ENCODE measurements around the gene IQGAP1. TPM values are rescaled to one million over a fixed set of nuclear protein-coding genes. Genes with fewer than 3 reads are reported as not detected.

Gene IQGAP1
- total and polyA plus RNA-seq, 2 of the 13 experiments (the other 11 are each of a cell fraction or from before 2014, with no cell fraction given): 29.5 to 37.9 TPM

- Histone ChIP-seq H3K4me1 (ENCODE audit: insufficient read depth, low read length) (no peaks in the 10 kb centered on the region), H3K27me3 (ENCODE audit: control insufficient read depth in 1 of 2, insufficient read depth in 2 of 2, low read length in 2 of 2) (no peaks in the 10 kb centered on the region), H3K4me3 (replicated peaks in 1 of 3; ENCODE audit: insufficient read depth in 1 of 3, low read depth in 2 of 3, low read length in 3 of 3) (no peak overlapping the region), H3K4me2 (ENCODE audit: low read depth, low read length) (no peak overlapping the region), H3K79me2 (ENCODE audit: insufficient read depth, low read length) (no peaks in the 10 kb centered on the region), H3K36me3 (replicated peaks in 1 of 2; ENCODE audit: control insufficient read depth in 1 of 2, insufficient read depth in 2 of 2, low read length in 2 of 2) (no peaks in the 10 kb centered on the region), H2AFZ (ENCODE audit: low read length) (no peak overlapping the region), H3K9me3 (ENCODE audit: low read length) (peaks cover 7% of the 10 kb centered on the region; the same call in 1 of the 2 replicates), H4K20me1 (ENCODE audit: insufficient read depth, low read length) (no peaks in the 10 kb centered on the region), H3K27ac (ENCODE audit: extremely low read length, insufficient read depth, low read length) (no peak overlapping the region), H3K9ac (ENCODE audit: insufficient read depth, low read depth, low read length) (no peak overlapping the region)
- no TSS peak for BruUV-seq (replicated peaks)
- no peak for TF ChIP-seq EEA1 (CRISPR knock-in tag; IDR thresholded peaks at IDR 0.05; ENCODE audit: borderline replicate concordance)
- no peak for TF ChIP-seq IKZF4 (CRISPR knock-in tag; IDR thresholded peaks at IDR 0.05; ENCODE audit: borderline replicate concordance, low read depth, not compliant biosample characterization)
- no peak for TF ChIP-seq SATB2 (CRISPR knock-in tag; IDR thresholded peaks at IDR 0.05)
- TF ChIP-seq ZNF660 (CRISPR knock-in tag; IDR thresholded peaks at IDR 0.05; ENCODE audit: borderline replicate concordance, low read depth): no peak
- no peak for TF ChIP-seq ZNF629 (CRISPR knock-in tag; conservative IDR thresholded peaks at IDR 0.05)
- TF ChIP-seq SMARCE1 (IDR thresholded peaks at IDR 0.05; ENCODE audit: borderline replicate concordance): no peak
- no peak for TF ChIP-seq CHD2 (IDR thresholded peaks at IDR 0.05; ENCODE audit: low read depth, low read length)
- no peak for TF ChIP-seq ZNF282 (IDR thresholded peaks at IDR 0.05; ENCODE audit: partially characterized antibody)
- no peak for TF ChIP-seq ARNT (IDR thresholded peaks at IDR 0.05)
- TF ChIP-seq ZBTB7B (CRISPR knock-in tag; IDR thresholded peaks at IDR 0.05): no peak
- TF ChIP-seq, protein P1, sequence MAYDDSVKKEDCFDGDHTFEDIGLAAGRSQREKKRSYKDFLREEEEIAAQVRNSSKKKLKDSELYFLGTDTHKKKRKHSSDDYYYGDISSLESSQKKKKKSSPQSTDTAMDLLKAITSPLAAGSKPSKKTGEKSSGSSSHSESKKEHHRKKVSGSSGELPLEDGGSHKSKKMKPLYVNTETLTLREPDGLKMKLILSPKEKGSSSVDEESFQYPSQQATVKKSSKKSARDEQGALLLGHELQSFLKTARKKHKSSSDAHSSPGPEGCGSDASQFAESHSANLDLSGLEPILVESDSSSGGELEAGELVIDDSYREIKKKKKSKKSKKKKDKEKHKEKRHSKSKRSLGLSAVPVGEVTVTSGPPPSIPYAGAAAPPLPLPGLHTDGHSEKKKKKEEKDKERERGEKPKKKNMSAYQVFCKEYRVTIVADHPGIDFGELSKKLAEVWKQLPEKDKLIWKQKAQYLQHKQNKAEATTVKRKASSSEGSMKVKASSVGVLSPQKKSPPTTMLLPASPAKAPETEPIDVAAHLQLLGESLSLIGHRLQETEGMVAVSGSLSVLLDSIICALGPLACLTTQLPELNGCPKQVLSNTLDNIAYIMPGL (CRISPR knock-in tag; IDR thresholded peaks at IDR 0.05; ENCODE audit: borderline replicate concordance in 1 of 2, low read depth in 1 of 2): no peak
- intact Hi-C loops (cut with micrococcal nuclease; ENCODE audit: unreplicated experiment) (no loop called here), in situ Hi-C loops (cut with HindIII; ENCODE audit: extremely low pct_ligation_motif_present, low pct_unique_long_range_greater_than_20kb) (no loop called here)
- DNase-seq (ENCODE audit: low spot score) (no peak), FAIRE-seq (no peak), ATAC-seq (no peak)
- ChIA-PET CTCF (ENCODE audit: low intra/inter-chr PET ratio, low total read pairs) (no interaction called here), POLR2A (no interaction called here)
These were observed 6.5 kb upstream of the IQGAP1 start for GRCh38 chr15:90381515-90381914.

Data from HepG2 (cell line).